HG03095 (cell line): ENCODE results near the gene PERCC1.
"Not testable (repeated sequence)": the region's sequence is repeated elsewhere in the genome, so short reads cannot be mapped to it uniquely, and the experiment has no call there.

Experiments used
- ATAC-seq: cut with Tn5 transposase; IDR thresholded peaks from one replicate; pipeline ENCODE4 v1.9.1; 2021; ENCODE audit warnings: moderate library complexity; ENCODE audit not compliant: unreplicated experiment

PERCC1 gene

GRCh38 chr16:1466054-1466453 lies 35.2 kb downstream of the PERCC1 start:
- ATAC-seq: no peak

DNA sequence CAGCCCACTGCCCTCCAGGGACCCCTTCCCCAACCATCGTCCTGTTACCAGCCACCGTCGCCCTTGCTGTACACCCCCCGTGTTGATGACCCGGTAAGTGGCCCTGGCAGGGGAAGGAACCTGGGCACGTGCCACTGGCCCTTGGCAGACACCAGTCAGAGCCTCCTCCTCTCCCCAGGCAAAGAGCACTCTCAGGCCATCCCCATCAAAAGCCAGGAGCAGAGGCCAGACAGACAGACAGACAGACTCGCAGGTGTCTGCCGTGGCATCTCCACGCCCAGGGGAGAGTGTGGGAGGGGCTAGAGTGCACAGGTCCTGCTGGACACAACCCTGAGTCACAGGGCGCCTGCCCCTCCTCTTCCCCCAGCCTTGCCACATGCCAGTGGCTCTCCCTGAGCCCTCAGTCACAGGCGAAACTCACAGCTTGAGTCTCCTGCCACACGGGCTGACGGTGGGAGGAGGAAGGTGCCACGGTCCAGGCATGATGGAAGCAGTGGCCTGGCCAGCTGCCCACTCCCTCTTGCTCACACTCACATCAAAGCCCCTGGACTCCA lies 36.2 kb downstream of the PERCC1 start:
- no peak for ATAC-seq

- no peak for ATAC-seq
Measured at GRCh38 chr16:1468426-1468810, 37.5 kb downstream of the PERCC1 start.

GRCh38 chr16:1469141-1469540 lies 38.3 kb downstream of the PERCC1 start:
- ATAC-seq: not testable (repeated sequence)

DNA sequence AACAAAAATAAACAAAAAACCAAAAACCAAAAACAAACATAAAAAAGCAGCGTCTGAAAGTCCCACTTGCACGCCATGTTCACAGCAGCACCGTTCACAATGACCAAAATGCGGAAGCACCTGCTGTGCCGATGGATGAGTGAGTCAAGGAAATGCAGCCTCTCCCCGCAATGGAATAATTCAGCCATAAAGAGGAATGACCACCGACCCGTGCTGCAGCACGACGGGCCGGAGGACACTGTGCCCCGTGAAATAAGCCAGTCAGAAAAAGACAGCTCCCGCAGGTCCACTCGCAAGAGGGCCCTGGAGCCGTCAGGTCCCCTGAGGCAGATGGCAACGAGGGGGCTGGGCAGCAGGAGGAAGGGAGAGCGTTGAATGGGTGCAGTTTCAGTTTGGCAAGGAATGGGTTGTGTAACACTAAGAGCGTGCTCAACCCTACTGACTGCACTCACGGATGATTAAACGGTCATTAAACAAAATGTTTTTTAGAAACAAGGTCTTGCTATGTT lies 38.9 kb downstream of the PERCC1 start:
- ATAC-seq: no peak

DNA sequence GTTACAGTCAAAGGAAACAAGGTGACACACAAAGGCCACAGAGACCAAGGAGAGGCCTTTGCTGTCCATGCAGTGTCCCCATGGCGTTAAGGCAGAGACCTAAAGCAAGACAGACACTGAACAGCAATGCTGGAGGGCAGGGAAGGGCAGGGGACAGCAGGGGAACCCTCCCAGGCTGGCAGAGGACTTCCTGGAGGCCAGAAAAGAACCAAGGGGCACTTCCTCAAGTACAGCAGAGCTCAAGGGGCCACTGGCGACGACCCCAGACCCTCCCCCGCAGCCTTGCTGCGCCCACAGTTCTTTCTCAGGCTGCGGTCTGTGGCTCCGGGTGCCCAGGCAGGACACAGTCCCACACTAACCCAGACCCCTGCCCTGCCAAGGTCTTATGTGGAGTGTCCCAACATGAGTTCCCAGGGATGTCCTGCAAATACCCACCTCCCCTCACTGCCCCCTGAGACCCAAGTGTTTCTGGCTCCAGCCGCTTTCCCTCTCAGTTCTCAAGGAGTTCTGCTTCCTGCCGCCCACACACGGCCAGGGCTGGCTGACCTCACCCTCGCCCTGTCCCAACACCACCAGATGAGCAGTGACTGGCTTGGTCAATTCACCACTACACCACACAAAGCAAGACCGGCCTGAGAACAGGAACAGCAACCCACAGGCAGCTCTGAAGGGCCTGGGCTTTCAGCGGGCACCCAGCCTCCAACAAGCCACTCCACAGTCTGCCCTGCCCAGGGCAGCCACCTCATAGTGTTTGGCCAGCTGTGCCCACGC lies 39.8 kb downstream of the PERCC1 start:
- ATAC-seq: no peak

GRCh38 chr16:1471569-1472194 lies 40.8 kb downstream of the PERCC1 start:
- ATAC-seq: no peak

- no peak for ATAC-seq
Measured at GRCh38 chr16:1472974-1473373, 42.1 kb downstream of the PERCC1 start.

DNA sequence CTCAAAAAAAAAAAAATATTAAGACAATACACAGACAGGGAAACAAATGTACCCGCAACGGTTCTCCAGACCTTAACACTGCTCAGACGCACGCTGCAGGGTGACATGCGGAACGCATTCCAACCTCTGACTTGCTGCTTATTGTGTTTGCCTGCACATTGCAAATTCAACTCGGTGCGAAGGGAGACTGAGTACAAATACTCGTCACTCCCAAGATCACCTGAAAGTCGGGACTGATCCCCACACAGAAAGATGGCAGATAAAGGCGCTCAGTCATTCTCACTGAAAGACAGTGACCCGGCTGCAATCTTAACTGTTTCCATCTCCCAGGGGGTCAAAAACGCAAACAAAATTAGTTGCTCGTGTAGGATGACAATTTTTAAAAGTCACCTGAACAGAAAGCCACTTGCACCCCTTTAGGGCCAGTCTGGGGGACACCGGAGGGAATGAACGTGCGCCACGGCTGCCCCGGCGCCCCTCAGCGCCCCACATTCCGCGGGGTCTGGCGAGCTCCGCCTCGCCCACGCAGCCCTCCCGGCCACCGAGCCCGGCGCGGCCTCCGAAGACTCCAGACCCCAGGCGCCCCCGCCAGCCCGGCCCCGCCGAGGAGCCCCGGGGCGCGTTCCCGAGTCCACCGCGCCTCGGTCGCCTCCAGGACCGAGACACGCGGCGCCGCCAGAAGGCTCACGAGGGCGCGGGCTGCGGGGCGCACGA lies 43.4 kb downstream of the PERCC1 start:
- peak; percentile 22 for ATAC-seq

DNA sequence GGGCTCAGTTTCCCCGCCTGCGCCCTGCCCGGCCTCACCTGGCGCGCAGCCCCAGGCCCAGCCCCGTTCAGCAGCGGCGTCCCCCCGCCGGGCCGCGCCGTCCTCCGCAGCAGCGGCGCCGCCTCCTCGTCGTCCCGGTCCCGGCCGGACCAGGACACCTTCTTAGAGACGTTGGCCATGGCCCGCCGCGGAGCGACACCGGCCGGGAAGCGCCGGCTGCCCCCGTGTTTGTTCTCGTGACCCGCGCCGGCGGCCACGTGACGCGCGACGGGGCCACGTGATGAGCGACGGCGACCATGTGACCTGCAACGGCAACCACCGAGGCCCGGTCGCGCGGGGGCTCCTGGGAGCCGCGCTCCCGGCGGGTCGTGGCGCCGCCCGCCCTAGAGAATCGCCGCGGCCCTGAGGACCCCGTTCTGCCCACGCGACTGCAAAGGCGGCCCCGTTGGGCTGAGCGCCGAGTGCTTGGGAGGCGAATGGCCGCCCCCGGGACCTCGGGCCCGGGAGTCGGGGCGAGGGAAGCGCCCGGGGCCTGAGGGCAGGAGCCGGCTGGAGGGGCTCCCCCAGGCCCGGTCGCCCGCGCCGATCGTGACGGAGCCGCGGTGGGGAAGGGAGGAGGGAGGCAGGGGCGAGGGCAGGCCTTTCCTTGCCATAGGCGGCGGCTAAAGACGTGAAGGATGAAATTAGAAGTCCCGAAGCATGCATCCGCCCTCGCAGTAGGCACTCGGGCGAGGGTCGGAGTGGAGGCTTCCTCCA lies 44.1 kb downstream of the PERCC1 start, which contains the start of gene CLCN7:
TSS of gene CLCN7 (minus strand) at position 233 of the 756 bp plus-strand sequence. CDS start at position 179, 54 bp downstream.
- ATAC-seq: peak; percentile 58

- ATAC-seq: no peak
Measured at GRCh38 chr16:1475552-1476114, 44.8 kb downstream of the PERCC1 start.

GRCh38 chr16:1477033-1477432 lies 46.2 kb downstream of the PERCC1 start:
- no peak for ATAC-seq

- not testable (repeated sequence) for ATAC-seq
Measured at GRCh38 chr16:1478937-1479336, 48.1 kb downstream of the PERCC1 start.

GRCh38 chr16:1481906-1482835 lies 51.3 kb downstream of the PERCC1 start:
- ATAC-seq: no peak
